Panc1 (cell line): ENCODE data around the gene ALK. TPM values are rescaled to one million over a fixed set of nuclear protein-coding genes. Genes with fewer than 3 reads are reported as not detected.

Experiments used
- ATAC-seq: fragments of 200-7000 bp; cut with Tn5 transposase; 2 replicates; pipeline ENCODE4 v1.9.1; 2020; ENCODE audit warnings: mild to moderate bottlenecking, moderate library complexity
- BruUV-seq: library from RNA; stranded (reverse); fragments of 400-500 nt; replicated peaks from 2 replicates; lab custom pipeline; 2021; lab: Mats Ljungman, UMichigan
- CTCF ChIA-PET: fragments of 300-600 bp; sonication (Branson Sonifier 250); formaldehyde crosslinking; loops from one replicate; lab custom pipeline; 2022; ENCODE audit warnings: antibody characterized with exemption; lab: Charles Lee
- POLR2A ChIA-PET: fragments of 300-600 bp; sonication (Branson Sonifier 250); formaldehyde crosslinking; loops from one replicate; lab custom pipeline; 2022; ENCODE audit warnings: antibody characterized with exemption; lab: Charles Lee
- DNase-seq: peaks from one replicate; pipeline ENCODE4 v3.0.0-alpha.2; 2010; ENCODE audit warnings: low read depth, low spot score
- H3K27ac ChIP-seq: 2 replicates; pipeline ENCODE4 v1.5.1; 2011; ENCODE audit warnings: mild to moderate bottlenecking, low read length, inconsistent platforms
- H3K27me3 ChIP-seq: fragments of 200-500 bp; sonication (Bioruptor generic); 2 replicates; pipeline ENCODE4 v1.6.0; 2014; ENCODE audit warnings: low read length, inconsistent platforms; ENCODE audit not compliant: control insufficient read depth, insufficient read depth
- H3K36me3 ChIP-seq: fragments of 200-500 bp; sonication (Bioruptor generic); 2 replicates; pipeline ENCODE4 v1.5.1; 2014; ENCODE audit warnings: inconsistent platforms, mild to moderate bottlenecking, low read length, moderate library complexity; ENCODE audit not compliant: control insufficient read depth, insufficient read depth
- H3K4me1 ChIP-seq: 2 replicates; pipeline ENCODE4 v1.5.1; 2011; ENCODE audit warnings: inconsistent platforms, mild to moderate bottlenecking, low read length, moderate library complexity; ENCODE audit not compliant: control insufficient read depth, insufficient read depth
- H3K4me3 ChIP-seq, 2 experiments: 2 replicates each; pipeline ENCODE4 v1.5.1; 2011 to 2012; ENCODE audit warnings: low read depth in 2 of 2, low read length in 2 of 2, mild to moderate bottlenecking in 2 of 2, inconsistent platforms in 1 of 2, moderate library complexity in 1 of 2
- H3K9me3 ChIP-seq: fragments of 200-500 bp; sonication (Bioruptor generic); 2 replicates; pipeline ENCODE4 v1.5.1; 2014; ENCODE audit warnings: low read depth, mild to moderate bottlenecking, inconsistent platforms, low read length, moderate library complexity; ENCODE audit not compliant: control insufficient read depth, insufficient read depth
- CTCF ChIP-seq: fragments of 450-650 bp; IDR thresholded peaks from 2 replicates; pipeline ENCODE4 v1.5.1; 2017; ENCODE audit warnings: mild to moderate bottlenecking
- POLR2AphosphoS5 ChIP-seq: IDR thresholded peaks from 2 replicates; pipeline ENCODE4 v1.6.1; 2012; ENCODE audit warnings: mild to moderate bottlenecking, low read depth, low read length, moderate library complexity
- SIN3A ChIP-seq: IDR thresholded peaks from 2 replicates; pipeline ENCODE4 v1.6.1; 2012; ENCODE audit warnings: low read depth, mild to moderate bottlenecking, low read length, moderate library complexity, borderline replicate concordance; ENCODE audit not compliant: insufficient read depth
- TCF7L2 ChIP-seq: IDR thresholded peaks from 2 replicates; pipeline ENCODE4 v1.6.1; 2011; ENCODE audit warnings: mild to moderate bottlenecking, low read depth, low read length, inconsistent platforms
- in situ Hi-C: cut with HindIII; loops from 2 replicates; pipeline ENCODE4 v1.10.0; 2016; ENCODE audit warnings: low sequenced_read_pairs, low pct_unique_long_range_greater_than_20kb
- intact Hi-C: fragments of 100-400 bp; cut with micrococcal nuclease; formaldehyde crosslinking; loops from one replicate; pipeline ENCODE4 v1.10.0; 2022; ENCODE audit not compliant: unreplicated experiment
- total RNA-seq: library from RNA; stranded (reverse); gene quantifications from one replicate; pipeline ENCODE4 v1.2.1, GENCODE V29; 2021; ENCODE audit not compliant: unreplicated experiment
- TF ChIP-seq, protein P1 (sequence below), 2 experiments: IDR thresholded peaks; 2 replicates each; pipeline ENCODE4 v1.6.1; 2011 to 2012; ENCODE audit warnings: low read depth in 2 of 2, control low read depth in 1 of 2, low read length in 1 of 2, mild to moderate bottlenecking in 1 of 2, moderate library complexity in 1 of 2; ENCODE audit not compliant: insufficient read depth in 1 of 2

Gene ALK
- total RNA-seq, 1 experiment from 2014 or later: not detected

DNA sequence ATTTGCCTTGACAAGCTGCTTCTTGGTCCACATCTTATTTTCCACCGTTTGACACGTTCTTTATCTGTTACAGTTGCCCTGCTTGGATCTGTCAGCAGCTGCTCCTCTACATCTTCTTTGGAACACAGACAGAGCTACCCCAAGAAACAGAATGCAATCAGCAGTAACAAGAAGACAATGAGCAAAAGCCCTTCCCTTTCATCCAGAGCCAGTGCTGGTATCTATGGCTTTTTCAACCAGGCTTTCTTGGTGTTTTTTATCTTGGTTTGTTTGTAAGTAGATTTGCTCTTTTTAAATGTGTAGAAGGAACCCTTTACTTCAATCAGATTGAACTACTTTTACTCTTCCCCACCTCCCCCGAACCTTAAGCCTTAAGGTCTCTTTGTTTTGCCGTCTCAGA lies 764.3 kb downstream of the ALK start:
- in situ Hi-C loops: no loop called here
- no TSS peak for BruUV-seq
- CTCF ChIA-PET: no interaction called here

DNA sequence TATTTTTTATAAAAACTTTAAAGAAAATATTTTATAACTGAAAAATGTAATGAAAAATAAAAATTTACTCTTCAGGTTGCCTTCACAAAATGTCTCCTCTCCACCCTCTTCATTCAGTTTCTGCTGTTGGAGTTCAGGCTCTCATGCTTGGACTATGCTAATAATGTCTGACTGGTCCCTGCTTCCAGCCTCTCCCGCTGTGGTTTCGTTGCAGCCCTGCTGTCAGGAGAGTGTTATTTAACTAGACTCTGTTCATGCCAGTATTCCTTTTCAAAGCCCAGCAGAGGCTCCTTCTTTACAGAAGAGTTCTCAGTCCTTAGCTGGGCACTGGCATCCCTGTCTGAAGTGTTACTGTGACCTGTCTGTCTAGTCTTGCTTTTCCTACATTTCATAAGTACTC lies 765.8 kb downstream of the ALK start:
- Histone ChIP-seq H3K27ac (no peak overlapping the region), H3K4me3 (no peak overlapping the region), H3K36me3 (peaks cover 43% of the 10 kb centered on the region), H3K27me3 (no peaks in the 10 kb centered on the region), H3K9me3 (no peaks in the 10 kb centered on the region), H3K4me1 (no peaks in the 10 kb centered on the region)
- in situ Hi-C loops (no loop called here), intact Hi-C loops (no loop called here)
- ChIA-PET POLR2A (no interaction called here), CTCF (no interaction called here)
- BruUV-seq: no TSS peak
- DNase-seq: no peak
- ATAC-seq: no peak
- TF ChIP-seq CTCF: no peak
- no peak for TF ChIP-seq SIN3A
- no peak for TF ChIP-seq POLR2AphosphoS5
- TF ChIP-seq TCF7L2: no peak
- TF ChIP-seq, protein P1, sequence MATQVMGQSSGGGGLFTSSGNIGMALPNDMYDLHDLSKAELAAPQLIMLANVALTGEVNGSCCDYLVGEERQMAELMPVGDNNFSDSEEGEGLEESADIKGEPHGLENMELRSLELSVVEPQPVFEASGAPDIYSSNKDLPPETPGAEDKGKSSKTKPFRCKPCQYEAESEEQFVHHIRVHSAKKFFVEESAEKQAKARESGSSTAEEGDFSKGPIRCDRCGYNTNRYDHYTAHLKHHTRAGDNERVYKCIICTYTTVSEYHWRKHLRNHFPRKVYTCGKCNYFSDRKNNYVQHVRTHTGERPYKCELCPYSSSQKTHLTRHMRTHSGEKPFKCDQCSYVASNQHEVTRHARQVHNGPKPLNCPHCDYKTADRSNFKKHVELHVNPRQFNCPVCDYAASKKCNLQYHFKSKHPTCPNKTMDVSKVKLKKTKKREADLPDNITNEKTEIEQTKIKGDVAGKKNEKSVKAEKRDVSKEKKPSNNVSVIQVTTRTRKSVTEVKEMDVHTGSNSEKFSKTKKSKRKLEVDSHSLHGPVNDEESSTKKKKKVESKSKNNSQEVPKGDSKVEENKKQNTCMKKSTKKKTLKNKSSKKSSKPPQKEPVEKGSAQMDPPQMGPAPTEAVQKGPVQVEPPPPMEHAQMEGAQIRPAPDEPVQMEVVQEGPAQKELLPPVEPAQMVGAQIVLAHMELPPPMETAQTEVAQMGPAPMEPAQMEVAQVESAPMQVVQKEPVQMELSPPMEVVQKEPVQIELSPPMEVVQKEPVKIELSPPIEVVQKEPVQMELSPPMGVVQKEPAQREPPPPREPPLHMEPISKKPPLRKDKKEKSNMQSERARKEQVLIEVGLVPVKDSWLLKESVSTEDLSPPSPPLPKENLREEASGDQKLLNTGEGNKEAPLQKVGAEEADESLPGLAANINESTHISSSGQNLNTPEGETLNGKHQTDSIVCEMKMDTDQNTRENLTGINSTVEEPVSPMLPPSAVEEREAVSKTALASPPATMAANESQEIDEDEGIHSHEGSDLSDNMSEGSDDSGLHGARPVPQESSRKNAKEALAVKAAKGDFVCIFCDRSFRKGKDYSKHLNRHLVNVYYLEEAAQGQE (IDR thresholded peaks at IDR 0.05; ENCODE audit: insufficient read depth in 1 of 2, low read depth in 2 of 2, low read length in 1 of 2): no peak

More for the DNA sequence above, 764.3 kb downstream of the ALK start:
- H3K4me3 ChIP-seq: no peak overlapping the region
- intact Hi-C loops: no loop called here
- no peak for DNase-seq
- ATAC-seq: no peak
- no peak overlapping the region for H3K27ac ChIP-seq
- no peaks in the 10 kb centered on the region for H3K9me3 ChIP-seq
- POLR2A ChIA-PET: no interaction called here
- peaks cover 44% of the 10 kb centered on the region for H3K36me3 ChIP-seq
- no peaks in the 10 kb centered on the region for H3K27me3 ChIP-seq
- TF ChIP-seq SIN3A: no peak
- no peak for TF ChIP-seq POLR2AphosphoS5
- no peak for TF ChIP-seq TCF7L2
- no peak for TF ChIP-seq CTCF
- TF ChIP-seq, protein P1 (IDR thresholded peaks at IDR 0.05; ENCODE audit: insufficient read depth in 1 of 2, low read depth in 2 of 2, low read length in 1 of 2): no peak
- H3K4me1 ChIP-seq: no peaks in the 10 kb centered on the region
